ENCODE results near the gene RPN1.

DNA sequence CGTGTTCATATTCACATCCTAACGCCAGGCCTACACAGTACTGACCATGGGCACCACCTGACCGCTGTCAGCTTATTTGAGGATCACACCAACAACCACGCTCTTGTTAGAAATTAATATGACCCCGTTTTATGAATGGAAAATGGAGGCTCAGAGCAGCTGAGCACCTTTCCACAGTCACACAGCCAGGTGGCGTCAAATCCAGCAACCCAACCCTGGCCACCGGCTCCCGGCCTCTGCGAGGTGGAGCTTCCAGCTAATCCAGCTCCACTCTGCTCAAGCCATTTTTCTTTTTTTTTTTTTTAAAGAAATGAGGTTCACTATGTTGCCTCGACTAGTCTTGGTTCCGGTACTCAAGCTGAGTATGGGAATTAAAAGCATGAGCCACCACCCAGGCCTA, 41.3 kb downstream of the RPN1 start:
- TF ChIP-seq CTCF (IDR thresholded peaks at IDR 0.05 in 4 of 5, conservative IDR thresholded peaks at IDR 0.05 in 1 of 5) (no peak), POLR2A (IDR thresholded peaks at IDR 0.05) (no peak)

All from gastrocnemius medialis (tissue), 4 donors.